ENCODE measurements around the gene SFTPD. TPM values are rescaled to one million over a fixed set of nuclear protein-coding genes. Genes with fewer than 3 reads are reported as not detected.
"Not testable (repeated sequence)": the region's sequence is repeated elsewhere in the genome, so short reads cannot be mapped to it uniquely, and the experiment has no call there.

Gene SFTPD
- total RNA-seq, 1 donor from 2014 or later, result 0.36 TPM

GRCh38 chr10:79929409-79929904 lies 19.4 kb downstream of the SFTPD start:
- ATAC-seq (peak; percentile 93), DNase-seq (ENCODE audit: low spot score) (peak; percentile 86)
- intact Hi-C loops (cut with DNase I), result no loop called here

GRCh38 chr10:79928028-79928583 lies 20.8 kb downstream of the SFTPD start:
- intact Hi-C loops (cut with DNase I), result no loop called here
- DNase-seq (ENCODE audit: low spot score), result no peak
- no peak for ATAC-seq

DNA sequence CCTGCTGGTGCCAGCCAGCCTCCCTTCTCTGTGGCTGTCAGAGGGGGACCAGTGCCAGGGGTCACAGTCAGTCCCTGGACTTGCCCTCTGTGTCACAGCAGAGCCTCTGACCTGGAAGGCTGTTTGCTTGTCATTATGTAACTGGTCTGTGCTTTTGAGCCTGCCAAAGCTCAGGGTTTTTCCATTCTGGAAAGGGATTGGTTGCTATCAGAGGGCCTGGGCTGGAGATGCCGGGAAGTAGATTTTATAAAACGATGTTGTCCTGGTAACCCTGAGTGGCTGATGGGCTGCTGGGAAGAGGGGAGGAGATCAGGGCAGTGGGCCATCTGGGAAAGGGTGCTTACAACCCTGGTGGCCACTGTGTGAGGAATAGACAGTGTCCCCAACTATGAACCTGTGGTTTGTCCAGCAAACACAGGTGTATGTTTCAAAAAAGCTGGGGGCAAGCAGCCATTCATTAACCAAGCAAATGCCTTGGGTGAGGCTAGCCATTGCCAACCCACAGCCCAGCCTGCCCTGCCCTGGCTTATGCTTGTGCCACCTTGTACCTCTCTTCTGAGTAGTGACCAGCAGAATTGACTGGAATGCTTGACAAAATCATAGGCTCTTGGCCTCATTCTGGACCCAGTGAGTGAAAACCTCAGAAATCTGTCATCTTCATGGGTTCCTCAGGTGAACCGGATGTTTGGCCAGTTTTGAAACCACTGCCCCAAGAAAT lies 21.6 kb downstream of the SFTPD start:
- no peak for DNase-seq (ENCODE audit: low spot score)
- no peak for ATAC-seq

GRCh38 chr10:79926037-79926436 lies 22.9 kb downstream of the SFTPD start:
- DNase-seq (ENCODE audit: low spot score) (no peak), ATAC-seq (no peak)
- intact Hi-C loops (cut with DNase I), result no loop called here

More for the DNA sequence above, 21.6 kb downstream of the SFTPD start:
- intact Hi-C loops (cut with DNase I), result no loop called here

DNA sequence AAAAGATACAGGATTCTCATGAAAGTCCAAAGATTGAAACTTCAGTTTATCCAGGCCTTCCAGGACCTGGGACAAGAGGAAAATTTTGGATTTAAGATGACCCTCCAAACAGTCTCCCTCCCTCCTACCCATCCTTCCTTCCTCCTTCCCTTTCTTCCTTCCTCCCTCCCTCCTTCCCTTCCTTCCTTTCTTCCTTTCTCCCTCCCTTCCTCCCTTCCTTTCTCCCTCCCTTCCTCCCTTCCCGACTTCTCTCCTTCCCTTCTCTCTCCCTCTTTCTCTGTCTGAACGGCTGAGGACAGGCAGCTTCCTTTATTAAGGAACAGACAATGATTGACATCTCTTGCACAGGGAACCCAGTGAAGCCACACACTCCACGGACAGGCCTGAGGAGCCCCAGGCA lies 23.3 kb downstream of the SFTPD start:
- ATAC-seq (no peak), DNase-seq (ENCODE audit: low spot score) (no peak)
- intact Hi-C loops (cut with DNase I), result no loop called here

DNA sequence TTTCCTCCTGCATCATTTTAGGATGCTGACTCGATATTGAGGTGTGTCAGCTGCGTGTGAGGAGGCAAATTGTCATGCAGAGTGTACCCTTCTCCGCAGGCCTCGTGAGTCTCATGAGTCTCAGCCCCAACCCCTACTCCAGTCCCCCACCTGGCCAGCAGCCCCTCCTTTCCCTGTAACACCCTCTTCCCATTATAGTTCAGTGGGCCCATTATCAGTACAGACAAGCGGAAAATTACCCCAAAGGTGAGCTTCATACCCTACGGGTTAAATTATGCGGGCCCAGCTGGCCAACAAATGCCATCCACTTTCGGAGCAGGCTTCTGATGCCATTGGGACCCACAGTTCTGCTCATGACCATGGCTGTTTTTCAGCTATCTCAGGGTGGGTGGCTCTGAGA lies 25.2 kb downstream of the SFTPD start:
- intact Hi-C loops (cut with DNase I), result no loop called here
- no peak for ATAC-seq
- no peak for DNase-seq (ENCODE audit: low spot score)

DNA sequence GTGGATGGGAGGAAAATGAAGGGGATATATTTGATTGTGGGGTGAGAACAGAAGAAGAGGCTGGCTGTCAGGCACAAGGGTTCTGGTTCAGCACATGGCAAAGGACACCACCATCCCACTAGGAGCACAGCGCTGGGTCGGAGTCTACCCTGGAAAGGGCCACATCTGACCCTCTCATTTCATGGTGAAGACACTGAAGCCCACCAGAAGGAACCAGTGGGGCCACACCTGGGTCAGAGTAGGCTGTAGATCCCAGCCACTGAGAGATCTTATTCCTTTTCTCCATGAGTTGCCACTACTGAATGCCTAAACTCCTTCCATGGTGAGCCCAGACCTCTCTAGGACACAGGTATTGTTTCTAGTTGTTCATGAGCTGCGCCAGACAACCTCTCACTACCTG lies 25.8 kb downstream of the SFTPD start:
- intact Hi-C loops (cut with DNase I), result no loop called here
- no peak for ATAC-seq
- DNase-seq (ENCODE audit: low spot score), result no peak

DNA sequence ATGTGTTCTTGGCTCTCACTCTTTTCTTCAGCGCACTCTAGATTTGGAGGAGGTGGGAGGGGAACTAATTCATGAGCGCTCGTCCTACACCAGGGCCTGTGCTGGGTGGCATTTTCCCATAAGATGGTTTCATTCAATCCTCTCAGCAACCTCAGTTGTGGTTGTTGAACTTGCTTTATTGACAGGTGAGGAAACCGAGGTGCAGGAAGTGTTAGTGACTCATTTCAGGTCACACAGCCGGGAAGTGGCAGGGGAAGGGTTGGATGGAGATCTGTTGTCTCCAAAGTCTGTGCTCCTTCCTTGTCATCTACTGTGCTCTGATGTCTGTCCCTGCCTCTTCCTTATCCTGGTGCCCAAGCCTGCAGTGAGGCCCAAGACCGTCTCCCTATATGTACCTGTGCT lies 26.9 kb downstream of the SFTPD start:
- DNase-seq (ENCODE audit: low spot score); intact Hi-C loops (cut with DNase I); ATAC-seq: not testable (repeated sequence)

DNA sequence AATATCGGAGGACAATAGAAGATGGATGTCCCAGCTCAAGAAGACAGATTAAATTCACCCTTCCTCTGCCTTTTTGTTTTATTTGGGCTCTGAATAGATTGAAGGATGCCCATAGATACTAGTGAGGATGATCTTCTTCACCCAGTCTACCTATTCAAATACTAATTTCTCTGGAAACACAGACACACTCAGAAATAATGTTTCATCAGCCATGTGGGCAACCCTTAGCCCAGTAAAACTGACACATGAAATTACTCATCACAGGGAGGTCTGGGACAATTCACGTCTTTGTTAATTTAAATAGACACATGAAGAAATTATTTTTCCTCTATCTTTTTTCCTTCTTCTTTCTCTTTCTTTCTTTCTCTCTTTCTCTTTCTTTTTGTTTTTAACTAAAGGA lies 33.1 kb downstream of the SFTPD start:
- DNase-seq (ENCODE audit: low spot score); ATAC-seq; intact Hi-C loops (cut with DNase I): not testable (repeated sequence)

GRCh38 chr10:79914512-79914911 lies 34.4 kb downstream of the SFTPD start:
- intact Hi-C loops (cut with DNase I); DNase-seq (ENCODE audit: low spot score); ATAC-seq: not testable (repeated sequence)

- intact Hi-C loops (cut with DNase I), result no loop called here
- no peak for ATAC-seq
- no peak for DNase-seq (ENCODE audit: low spot score)
These were observed 38.1 kb downstream of the SFTPD start for GRCh38 chr10:79910836-79911235.

GRCh38 chr10:79910344-79910743 lies 38.6 kb downstream of the SFTPD start:
- intact Hi-C loops (cut with DNase I), result no loop called here
- DNase-seq (ENCODE audit: low spot score), result no peak
- ATAC-seq, result no peak

- DNase-seq (ENCODE audit: low spot score) (no peak), ATAC-seq (peak; percentile 33)
- intact Hi-C loops (cut with DNase I), result no loop called here
These were observed 43.3 kb downstream of the SFTPD start for GRCh38 chr10:79905322-79906314.

GRCh38 chr10:79904671-79905321 lies 44.1 kb downstream of the SFTPD start:
- DNase-seq (ENCODE audit: low spot score) (peak; percentile 81), ATAC-seq (peak; percentile 97)
- intact Hi-C loops (cut with DNase I), result no loop called here

DNA sequence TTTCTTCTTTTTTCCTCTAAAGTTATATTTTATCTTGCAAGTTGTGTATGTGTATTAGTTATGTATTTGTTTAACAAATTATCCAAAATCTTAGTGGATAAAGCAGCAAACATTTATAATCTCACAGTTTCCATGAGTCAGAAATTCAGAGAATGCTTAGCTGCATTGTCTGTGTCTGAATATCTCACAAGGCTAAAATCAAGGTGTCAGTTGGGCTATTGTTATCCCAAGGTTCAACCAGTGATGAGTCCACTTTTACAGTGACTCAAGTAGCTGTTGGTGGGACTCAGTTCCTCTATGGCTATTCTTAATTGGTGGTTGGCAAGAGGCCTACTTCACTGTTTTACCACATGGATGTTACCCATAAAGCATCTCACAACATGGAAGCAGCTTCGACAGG lies 47.3 kb downstream of the SFTPD start:
- intact Hi-C loops (cut with DNase I); ATAC-seq; DNase-seq (ENCODE audit: low spot score): not testable (repeated sequence)

GRCh38 chr10:79898597-79899325 lies 50.1 kb downstream of the SFTPD start:
- intact Hi-C loops (cut with DNase I), result no loop called here
- ATAC-seq (no peak), DNase-seq (ENCODE audit: low spot score) (no peak)

DNA sequence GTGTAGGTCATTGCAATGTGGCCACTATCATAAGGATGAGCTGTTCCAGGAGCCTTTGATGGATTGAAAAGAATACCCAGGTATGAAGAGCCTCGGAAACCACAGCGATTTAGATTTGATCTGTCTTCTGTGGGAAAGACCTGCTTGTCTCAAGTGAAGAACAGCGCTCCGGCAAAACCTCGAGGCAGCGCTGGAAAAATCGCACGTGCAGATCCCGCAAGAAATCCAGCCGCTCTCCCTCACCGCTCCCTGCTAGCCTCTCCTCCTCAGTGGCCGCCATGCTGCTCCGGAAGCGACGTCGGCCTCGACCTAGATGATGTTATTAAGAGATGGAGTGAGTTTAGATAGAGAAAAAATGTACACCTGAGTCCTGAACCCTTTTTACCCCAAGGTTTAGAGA lies 56.0 kb downstream of the SFTPD start:
- intact Hi-C loops (cut with DNase I); ATAC-seq; DNase-seq (ENCODE audit: low spot score): not testable (repeated sequence)

GRCh38 chr10:79890469-79890868 lies 58.4 kb downstream of the SFTPD start:
- ATAC-seq (no peak), DNase-seq (ENCODE audit: low spot score) (no peak)
- intact Hi-C loops (cut with DNase I), result no loop called here
